AG04449 (cell line): ENCODE measurements around the gene FREM3.

Experiments used
- CTCF ChIA-PET: fragments of 350-600 bp; formaldehyde crosslinking; extraction: SDS; loops from one replicate; lab custom pipeline; 2021; ENCODE audit warnings: antibody characterized with exemption; lab: Yijun Ruan, JAX
- POLR2A ChIA-PET: fragments of 400-600, 350-600 bp; formaldehyde crosslinking; extraction: SDS; loops from one replicate; lab custom pipeline; 2020; ENCODE audit warnings: antibody characterized with exemption, inconsistent platforms; lab: Yijun Ruan, JAX
- DNase-seq: peaks from one replicate; pipeline ENCODE4 v3.0.0-alpha.2; 2010; ENCODE audit warnings: low read depth, low spot score
- H3K4me3 ChIP-seq: 2 replicates; pipeline ENCODE4 v1.5.1; 2011; ENCODE audit warnings: low read depth, mild to moderate bottlenecking, control low read depth, low read length
- TF ChIP-seq, protein P1 (sequence below): IDR thresholded peaks from one replicate; pipeline ENCODE4 v1.5.1; 2011; ENCODE audit warnings: mild to moderate bottlenecking, moderate library complexity, low read length, control low read depth, inconsistent platforms; ENCODE audit not compliant: insufficient read depth; ENCODE audit errors: missing control alignments

Gene FREM3

DNA sequence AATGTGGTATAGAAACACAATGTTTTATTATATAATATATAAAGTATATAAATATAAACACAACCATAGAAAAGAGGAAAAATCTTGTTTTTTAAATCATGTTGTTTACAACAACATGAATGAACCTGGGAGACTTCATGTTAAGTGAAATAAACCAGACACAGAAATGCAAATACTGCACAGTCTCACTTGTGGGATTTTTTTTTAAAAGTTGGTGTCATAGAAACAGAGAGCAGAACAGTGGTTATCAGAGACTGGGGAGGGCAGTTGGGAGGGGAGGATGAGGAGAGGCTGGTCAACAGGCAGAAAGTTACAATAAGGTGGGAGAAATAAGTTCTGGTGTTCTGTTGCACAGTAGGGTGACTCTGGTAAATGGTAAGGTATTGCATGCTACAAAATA, 57.1 kb downstream of the FREM3 start:
- ChIA-PET POLR2A (no interaction called here), CTCF (no interaction called here)
- no peak overlapping the region for H3K4me3 ChIP-seq
- TF ChIP-seq, protein P1, sequence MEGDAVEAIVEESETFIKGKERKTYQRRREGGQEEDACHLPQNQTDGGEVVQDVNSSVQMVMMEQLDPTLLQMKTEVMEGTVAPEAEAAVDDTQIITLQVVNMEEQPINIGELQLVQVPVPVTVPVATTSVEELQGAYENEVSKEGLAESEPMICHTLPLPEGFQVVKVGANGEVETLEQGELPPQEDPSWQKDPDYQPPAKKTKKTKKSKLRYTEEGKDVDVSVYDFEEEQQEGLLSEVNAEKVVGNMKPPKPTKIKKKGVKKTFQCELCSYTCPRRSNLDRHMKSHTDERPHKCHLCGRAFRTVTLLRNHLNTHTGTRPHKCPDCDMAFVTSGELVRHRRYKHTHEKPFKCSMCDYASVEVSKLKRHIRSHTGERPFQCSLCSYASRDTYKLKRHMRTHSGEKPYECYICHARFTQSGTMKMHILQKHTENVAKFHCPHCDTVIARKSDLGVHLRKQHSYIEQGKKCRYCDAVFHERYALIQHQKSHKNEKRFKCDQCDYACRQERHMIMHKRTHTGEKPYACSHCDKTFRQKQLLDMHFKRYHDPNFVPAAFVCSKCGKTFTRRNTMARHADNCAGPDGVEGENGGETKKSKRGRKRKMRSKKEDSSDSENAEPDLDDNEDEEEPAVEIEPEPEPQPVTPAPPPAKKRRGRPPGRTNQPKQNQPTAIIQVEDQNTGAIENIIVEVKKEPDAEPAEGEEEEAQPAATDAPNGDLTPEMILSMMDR: no peak
- DNase-seq: no peak

DNA sequence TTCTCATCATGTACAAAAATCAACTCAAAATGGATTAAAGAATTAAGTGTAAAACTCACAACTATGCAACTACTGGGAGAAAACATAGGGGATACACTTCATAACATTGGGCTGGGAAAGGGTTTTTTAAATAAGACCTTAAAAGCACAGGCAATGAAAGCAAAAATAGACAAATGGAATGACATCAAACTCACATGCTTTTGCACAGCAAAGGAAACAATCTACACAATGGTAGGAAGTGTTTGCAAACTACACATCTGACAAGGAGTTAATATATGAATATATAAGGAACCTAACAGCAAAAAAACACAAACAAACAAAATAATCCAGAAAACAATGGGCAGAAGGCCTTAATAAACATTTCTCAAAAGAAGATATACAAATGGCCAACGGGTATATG, 57.9 kb downstream of the FREM3 start:
- TF ChIP-seq, protein P1: no peak
- H3K4me3 ChIP-seq: no peak overlapping the region
- CTCF ChIA-PET: no interaction called here
- DNase-seq: no peak
- POLR2A ChIA-PET: no interaction called here

DNA sequence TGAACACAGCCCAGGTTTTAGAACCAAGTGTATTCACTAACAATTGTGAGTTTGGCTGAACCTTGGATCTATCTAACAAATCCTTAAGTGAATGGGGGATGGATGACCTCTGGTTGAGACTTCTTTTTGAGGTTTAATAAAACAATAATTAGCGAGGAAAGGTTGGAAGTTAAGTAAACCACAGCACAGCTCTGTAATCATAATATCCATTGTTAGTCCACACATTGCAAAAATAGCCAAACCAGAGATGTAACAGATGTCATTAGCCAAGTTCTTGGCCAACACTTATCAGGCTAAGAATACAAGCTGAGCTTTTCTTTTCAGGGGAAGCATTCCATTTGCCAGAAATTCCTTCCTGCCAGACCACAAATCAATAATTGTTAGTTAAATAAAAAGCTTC, 59.1 kb downstream of the FREM3 start:
- no peak for DNase-seq
- CTCF ChIA-PET: no interaction called here

DNA sequence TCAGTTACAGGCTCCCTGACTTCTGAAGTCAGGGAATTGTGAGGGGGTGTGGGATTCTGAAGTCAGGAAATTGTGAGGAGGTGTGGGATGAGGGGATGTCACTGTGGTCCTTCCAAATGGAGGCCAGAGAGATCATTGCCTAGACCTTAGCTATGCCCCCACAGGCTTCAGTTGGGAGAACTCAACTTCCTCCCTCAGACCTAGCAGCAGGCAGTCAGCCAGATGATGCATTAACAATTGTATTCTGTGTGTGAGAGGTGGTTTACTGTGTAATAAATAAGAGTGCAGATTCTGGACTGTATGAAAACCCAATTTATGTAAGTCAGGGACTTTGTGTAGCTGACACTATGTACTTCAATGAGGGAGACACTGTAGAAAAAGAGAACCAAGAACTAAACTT, 65.7 kb downstream of the FREM3 start:
- CTCF ChIA-PET: no interaction called here
- H3K4me3 ChIP-seq: no peak overlapping the region
- TF ChIP-seq, protein P1: no peak
- POLR2A ChIA-PET: no interaction called here
- no peak for DNase-seq

More for the DNA sequence above, 59.1 kb downstream of the FREM3 start:
- TF ChIP-seq, protein P1: no peak
- POLR2A ChIA-PET: no interaction called here
- no peak overlapping the region for H3K4me3 ChIP-seq

DNA sequence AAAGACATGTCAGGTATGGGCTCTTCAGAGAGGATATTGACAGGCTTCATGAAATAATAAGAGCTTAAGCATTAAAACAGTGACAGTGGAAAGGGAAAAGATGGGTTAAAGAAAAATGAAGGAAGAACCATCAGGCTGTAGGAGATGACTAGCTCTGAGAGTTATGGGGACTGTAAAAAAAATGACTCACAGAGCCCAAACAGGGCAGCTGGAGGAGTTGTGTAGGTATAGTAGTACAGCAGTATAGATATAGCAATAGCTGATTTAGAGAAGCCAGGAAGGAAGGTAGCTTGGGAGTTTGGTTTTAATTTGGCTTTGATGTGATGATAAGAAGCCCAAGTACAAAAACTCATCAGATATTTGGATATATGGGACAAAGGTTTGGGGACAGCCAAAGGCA, 66.6 kb downstream of the FREM3 start:
- H3K4me3 ChIP-seq: no peak overlapping the region
- POLR2A ChIA-PET: no interaction called here
- DNase-seq: no peak
- CTCF ChIA-PET: no interaction called here
- TF ChIP-seq, protein P1: no peak

DNA sequence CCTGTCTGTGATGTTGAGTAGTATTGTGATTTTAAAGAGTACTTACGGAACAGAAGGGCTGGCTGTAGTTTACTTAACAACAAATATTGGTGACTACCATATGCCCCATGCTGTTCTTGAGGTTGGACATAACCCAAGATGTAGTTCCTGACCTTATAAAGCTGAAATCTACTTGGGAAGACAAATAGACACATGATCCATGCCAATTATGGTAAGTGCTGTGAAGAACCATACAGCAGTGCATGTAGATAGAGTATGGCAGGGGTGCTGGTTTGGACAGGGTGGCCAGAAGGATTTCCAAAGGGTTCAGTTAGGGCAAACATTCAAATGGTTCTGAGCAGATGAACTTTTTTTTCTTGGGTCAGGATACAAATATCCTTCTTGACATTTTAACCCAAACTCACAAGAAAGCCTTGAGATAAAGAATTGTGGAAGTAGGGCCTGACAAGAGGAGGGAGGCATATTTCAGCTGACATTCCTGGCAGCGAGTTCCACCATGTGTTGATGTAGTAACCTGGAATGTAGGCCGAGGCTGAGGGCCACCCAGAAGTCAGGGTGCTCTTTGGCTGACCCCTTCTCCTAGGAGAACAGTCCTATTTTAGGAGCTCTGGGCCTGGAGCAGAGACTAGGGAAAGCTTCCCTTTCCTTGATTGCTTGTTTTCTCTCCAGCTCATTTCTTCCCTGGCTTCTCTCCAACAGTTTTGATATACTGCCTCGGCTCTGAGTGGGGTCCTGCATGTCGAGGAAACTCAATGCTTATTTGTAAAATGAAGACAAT, 74.2 kb downstream of the FREM3 start:
- ChIA-PET POLR2A (interaction anchor here (0.5 kb wide), 1 partner anchor 97 kb away, joined by 3 read pairs; no protein-coding TSS in a partner anchor), CTCF (no interaction called here)

More for the DNA sequence above, 74.2 kb downstream of the FREM3 start:
- H3K4me3 ChIP-seq: no peak overlapping the region
- TF ChIP-seq, protein P1: no peak
- no peak for DNase-seq
